Loucy (cell line): ENCODE results near the gene SEMA3A.

Experiments
- H2AFZ ChIP-seq: fragments of 200-600 bp; sonication (generic); 2 replicates; pipeline ENCODE4 v1.6.0; 2016; ENCODE audit warnings: antibody characterized with exemption, mild to moderate bottlenecking, low read length, moderate library complexity
- H3F3A ChIP-seq: fragments of 200-600 bp; 2 replicates; pipeline ENCODE4 v1.6.0; 2016; ENCODE audit warnings: antibody characterized with exemption, low read depth, mild to moderate bottlenecking
- H3K27me3 ChIP-seq: fragments of 200-600 bp; sonication (generic); 2 replicates; pipeline ENCODE4 v1.6.1; 2014; ENCODE audit warnings: low read length, mild to moderate bottlenecking; ENCODE audit not compliant: insufficient read depth, poor library complexity, severe bottlenecking
- H3K36me3 ChIP-seq: fragments of 200-600 bp; sonication (generic); 2 replicates; pipeline ENCODE4 v1.6.1; 2016; ENCODE audit warnings: low read length; ENCODE audit not compliant: insufficient read depth
- H3K4me1 ChIP-seq: fragments of 200-600 bp; sonication (generic); 2 replicates; pipeline ENCODE4 v1.5.1; 2014; ENCODE audit warnings: low read length, mild to moderate bottlenecking; ENCODE audit not compliant: insufficient read depth, poor library complexity, severe bottlenecking
- H3K4me2 ChIP-seq: fragments of 200-600 bp; sonication (generic); 2 replicates; pipeline ENCODE4 v1.6.0; 2014; ENCODE audit warnings: antibody characterized with exemption, low read length, low read depth, mild to moderate bottlenecking; ENCODE audit not compliant: poor library complexity, severe bottlenecking
- H3K4me3 ChIP-seq: fragments of 200-600 bp; sonication (generic); 2 replicates; pipeline ENCODE4 v1.5.1; 2014; ENCODE audit warnings: low read length, mild to moderate bottlenecking, mixed read lengths; ENCODE audit not compliant: poor library complexity, severe bottlenecking
- H3K79me2 ChIP-seq: fragments of 200-600 bp; sonication (generic); 2 replicates; pipeline ENCODE4 v1.6.1; 2014; ENCODE audit warnings: low read length; ENCODE audit not compliant: insufficient read depth
- H3K9ac ChIP-seq: fragments of 200-600 bp; sonication (generic); 2 replicates; pipeline ENCODE4 v1.6.0; 2014; ENCODE audit warnings: mild to moderate bottlenecking, low read depth, low read length, moderate library complexity; ENCODE audit not compliant: poor library complexity, severe bottlenecking
- H3K9me2 ChIP-seq: fragments of 200-600 bp; sonication (generic); replicated peaks from 2 replicates; pipeline ENCODE4 v1.6.1; 2016; ENCODE audit warnings: low read depth, low read length, mixed read lengths
- H3K9me3 ChIP-seq: fragments of 200-600 bp; sonication (generic); 2 replicates; pipeline ENCODE4 v1.6.1; 2014; ENCODE audit warnings: mild to moderate bottlenecking, antibody characterized with exemption, low read length, low read depth; ENCODE audit not compliant: insufficient read depth
- H4K20me1 ChIP-seq: fragments of 200-600 bp; sonication (generic); 2 replicates; pipeline ENCODE4 v1.6.0; 2014; ENCODE audit warnings: antibody characterized with exemption, low read length, mild to moderate bottlenecking; ENCODE audit not compliant: insufficient read depth, poor library complexity, severe bottlenecking
- EZH2phosphoT487 ChIP-seq: fragments of 200-600 bp; IDR thresholded peaks from 2 replicates; pipeline ENCODE4 v1.6.1; 2018; ENCODE audit warnings: antibody characterized with exemption, mild to moderate bottlenecking, moderate library complexity, borderline replicate concordance
- TF ChIP-seq, protein P1 (sequence below): fragments of 200-600 bp; sonication (generic); conservative IDR thresholded peaks from 2 replicates; pipeline ENCODE4 v1.5.1; 2014; ENCODE audit warnings: mild to moderate bottlenecking, antibody characterized with exemption, low read length

Gene SEMA3A

DNA sequence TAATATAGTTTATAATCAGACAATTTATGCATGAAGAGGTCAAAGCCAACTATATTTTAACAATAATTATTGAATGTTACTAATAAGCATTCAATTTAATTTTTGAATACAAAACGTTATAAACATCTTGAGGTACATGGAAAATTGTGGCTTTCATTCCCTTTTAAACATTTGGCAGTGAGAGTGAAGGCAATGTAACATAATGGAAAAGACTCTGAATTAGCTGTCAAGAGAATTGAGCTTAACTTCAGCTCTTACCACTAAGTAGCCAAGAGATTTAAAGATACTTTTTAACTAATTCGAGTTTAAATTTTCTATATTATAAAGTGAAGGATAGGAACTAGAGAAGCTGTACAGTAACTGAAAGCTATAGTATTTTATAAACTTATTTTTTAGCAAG, 98.6 kb downstream of the SEMA3A start:
- Histone ChIP-seq H4K20me1 (no peaks in the 10 kb centered on the region), H3K79me2 (no peaks in the 10 kb centered on the region), H3K9me2 (no peaks in the 10 kb centered on the region), H3K9me3 (no peaks in the 10 kb centered on the region), H3K4me2 (no peak overlapping the region), H3F3A (no peaks in the 10 kb centered on the region), H3K9ac (no peak overlapping the region), H3K4me3 (no peak overlapping the region), H3K36me3 (no peaks in the 10 kb centered on the region), H3K27me3 (no peaks in the 10 kb centered on the region), H3K4me1 (peaks cover 22% of the 10 kb centered on the region), H2AFZ (no peak overlapping the region)
- TF ChIP-seq EZH2phosphoT487: no peak
- TF ChIP-seq, protein P1, sequence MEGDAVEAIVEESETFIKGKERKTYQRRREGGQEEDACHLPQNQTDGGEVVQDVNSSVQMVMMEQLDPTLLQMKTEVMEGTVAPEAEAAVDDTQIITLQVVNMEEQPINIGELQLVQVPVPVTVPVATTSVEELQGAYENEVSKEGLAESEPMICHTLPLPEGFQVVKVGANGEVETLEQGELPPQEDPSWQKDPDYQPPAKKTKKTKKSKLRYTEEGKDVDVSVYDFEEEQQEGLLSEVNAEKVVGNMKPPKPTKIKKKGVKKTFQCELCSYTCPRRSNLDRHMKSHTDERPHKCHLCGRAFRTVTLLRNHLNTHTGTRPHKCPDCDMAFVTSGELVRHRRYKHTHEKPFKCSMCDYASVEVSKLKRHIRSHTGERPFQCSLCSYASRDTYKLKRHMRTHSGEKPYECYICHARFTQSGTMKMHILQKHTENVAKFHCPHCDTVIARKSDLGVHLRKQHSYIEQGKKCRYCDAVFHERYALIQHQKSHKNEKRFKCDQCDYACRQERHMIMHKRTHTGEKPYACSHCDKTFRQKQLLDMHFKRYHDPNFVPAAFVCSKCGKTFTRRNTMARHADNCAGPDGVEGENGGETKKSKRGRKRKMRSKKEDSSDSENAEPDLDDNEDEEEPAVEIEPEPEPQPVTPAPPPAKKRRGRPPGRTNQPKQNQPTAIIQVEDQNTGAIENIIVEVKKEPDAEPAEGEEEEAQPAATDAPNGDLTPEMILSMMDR: no peak

DNA sequence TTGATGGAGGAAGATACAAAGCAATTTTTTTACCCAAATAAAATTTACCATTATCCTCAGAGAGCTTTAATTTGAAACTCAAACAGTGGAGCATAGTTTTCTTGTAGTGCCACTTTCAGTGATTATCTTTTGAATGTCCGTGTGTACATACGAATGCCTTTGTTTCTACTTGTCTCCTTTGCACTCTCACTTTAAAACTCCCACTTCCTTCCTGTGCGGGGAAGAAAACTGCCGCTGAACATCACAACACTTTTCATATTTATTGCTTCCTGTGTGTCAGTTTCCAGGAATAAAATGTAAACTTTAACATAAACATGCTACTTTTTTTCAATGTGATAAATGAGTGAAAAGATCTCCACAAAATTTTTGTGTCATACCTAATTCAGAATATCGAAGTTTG, 102.4 kb downstream of the SEMA3A start:
- H2AFZ ChIP-seq: peak overlapping the region; percentile 13; the same call in 1 of the 2 replicates
- no peaks in the 10 kb centered on the region for H3K27me3 ChIP-seq
- H3K36me3 ChIP-seq: no peaks in the 10 kb centered on the region
- H3K79me2 ChIP-seq: no peaks in the 10 kb centered on the region
- peak overlapping the region; percentile 75 for H3K9ac ChIP-seq
- peaks cover 22% of the 10 kb centered on the region for H3K4me1 ChIP-seq
- H4K20me1 ChIP-seq: no peaks in the 10 kb centered on the region
- TF ChIP-seq, protein P1: no peak
- no peak for TF ChIP-seq EZH2phosphoT487
- H3K9me2 ChIP-seq: no peaks in the 10 kb centered on the region
- H3K4me2 ChIP-seq: peak overlapping the region; percentile 78
- H3K4me3 ChIP-seq: peak overlapping the region; percentile 65
- H3K9me3 ChIP-seq: no peaks in the 10 kb centered on the region
- H3F3A ChIP-seq: no peaks in the 10 kb centered on the region

DNA sequence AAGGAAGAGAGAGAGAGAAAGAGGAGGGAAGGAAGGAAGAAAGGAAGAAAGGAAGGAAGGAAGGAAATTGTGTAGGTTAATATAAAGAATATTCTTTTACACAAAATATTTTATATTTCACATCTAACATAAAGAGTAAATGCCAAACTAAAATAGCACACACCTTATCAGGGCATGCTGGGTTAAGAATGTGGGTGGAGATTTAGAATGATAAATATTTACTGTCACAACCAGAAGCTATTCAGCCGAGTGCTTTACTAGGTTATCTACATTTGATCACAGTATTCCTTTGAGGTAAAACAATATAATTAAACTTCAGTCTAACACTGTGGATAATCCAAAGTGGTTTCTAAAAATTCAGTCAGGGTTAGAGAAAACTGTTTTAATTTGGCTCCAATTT, 103.3 kb downstream of the SEMA3A start:
- H3K4me3 ChIP-seq: peak overlapping the region; percentile 65
- no peaks in the 10 kb centered on the region for H4K20me1 ChIP-seq
- no peak for TF ChIP-seq EZH2phosphoT487
- TF ChIP-seq, protein P1: no peak
- H3K9me2 ChIP-seq: no peaks in the 10 kb centered on the region
- peak overlapping the region; percentile 33; the same call in 1 of the 2 replicates for H2AFZ ChIP-seq
- peak overlapping the region; percentile 78 for H3K4me2 ChIP-seq
- peak overlapping the region; percentile 75 for H3K9ac ChIP-seq
- peaks cover 22% of the 10 kb centered on the region for H3K4me1 ChIP-seq
- H3F3A ChIP-seq: no peaks in the 10 kb centered on the region
- H3K9me3 ChIP-seq: no peaks in the 10 kb centered on the region
- no peaks in the 10 kb centered on the region for H3K36me3 ChIP-seq
- no peaks in the 10 kb centered on the region for H3K27me3 ChIP-seq
- H3K79me2 ChIP-seq: no peaks in the 10 kb centered on the region
